Measurements from ENCODE around the gene GRIK4.

Gene GRIK4

GRCh38 chr11:120647681-120648080 lies 136.1 kb downstream of the GRIK4 start:
- TF ChIP-seq CTCF (conservative IDR thresholded peaks at IDR 0.05; ENCODE audit: low read length), result no peak
- no peak for DNase-seq (ENCODE audit: low read depth)

GRCh38 chr11:120648771-120649170 lies 137.2 kb downstream of the GRIK4 start:
- no peak for TF ChIP-seq CTCF (conservative IDR thresholded peaks at IDR 0.05; ENCODE audit: low read length)
- H3K4me3 ChIP-seq (ENCODE audit: low read length), result no peak overlapping the region
- DNase-seq (ENCODE audit: low read depth), result no peak

More at GRCh38 chr11:120647681-120648080, 136.1 kb downstream of the GRIK4 start:
- no peak overlapping the region for H3K4me3 ChIP-seq (ENCODE audit: low read length)

- TF ChIP-seq CTCF (conservative IDR thresholded peaks at IDR 0.05; ENCODE audit: low read length), result no peak
- no peak for DNase-seq (ENCODE audit: low read depth)
- no peak overlapping the region for H3K4me3 ChIP-seq (ENCODE audit: low read length)
Observed at GRCh38 chr11:120649316-120649715, 137.8 kb downstream of the GRIK4 start.

GRCh38 chr11:120651396-120651795 lies 139.8 kb downstream of the GRIK4 start:
- no peak for TF ChIP-seq CTCF (conservative IDR thresholded peaks at IDR 0.05; ENCODE audit: low read length)
- DNase-seq (ENCODE audit: low read depth), result no peak
- no peak overlapping the region for H3K4me3 ChIP-seq (ENCODE audit: low read length)

GRCh38 chr11:120651836-120652235 lies 140.3 kb downstream of the GRIK4 start:
- no peak for DNase-seq (ENCODE audit: low read depth)
- no peak for TF ChIP-seq CTCF (conservative IDR thresholded peaks at IDR 0.05; ENCODE audit: low read length)

GRCh38 chr11:120652705-120653335 lies 141.3 kb downstream of the GRIK4 start:
- H3K4me3 ChIP-seq (ENCODE audit: low read length), result no peak overlapping the region
- no peak for TF ChIP-seq CTCF (conservative IDR thresholded peaks at IDR 0.05; ENCODE audit: low read length)
- no peak for DNase-seq (ENCODE audit: low read depth)

More at GRCh38 chr11:120651836-120652235, 140.3 kb downstream of the GRIK4 start:
- no peak overlapping the region for H3K4me3 ChIP-seq (ENCODE audit: low read length)

GRCh38 chr11:120655589-120655988 lies 144.0 kb downstream of the GRIK4 start:
- DNase-seq (ENCODE audit: low read depth), result no peak
- no peak for TF ChIP-seq CTCF (conservative IDR thresholded peaks at IDR 0.05; ENCODE audit: low read length)
- H3K4me3 ChIP-seq (ENCODE audit: low read length), result no peak overlapping the region
